GM19455 (cell line): Measurements from ENCODE around the gene RPRD2.
"Not testable (repeated sequence)": the region's sequence is repeated elsewhere in the genome, so short reads cannot be mapped to it uniquely, and the experiment has no call there.

Experiments
- ATAC-seq: cut with Tn5 transposase; IDR thresholded peaks from one replicate; pipeline ENCODE4 v1.9.1; 2021; ENCODE audit not compliant: unreplicated experiment

Gene RPRD2

DNA sequence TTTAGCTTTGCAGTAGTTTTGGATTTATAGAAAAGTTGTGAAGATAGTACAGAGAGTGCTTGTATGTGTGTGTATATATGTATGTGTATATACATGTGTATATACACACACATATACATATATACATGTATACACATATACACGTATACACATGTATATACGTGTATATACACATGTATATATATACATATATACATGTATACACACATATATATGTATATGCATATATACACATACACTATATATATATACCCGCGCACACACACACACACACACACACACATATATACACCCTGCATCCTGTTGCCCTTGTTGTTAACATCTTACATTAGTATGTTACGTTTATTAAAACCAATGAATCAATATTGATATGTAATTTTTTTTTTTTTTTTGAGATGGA lies 24.3 kb downstream of the RPRD2 start:
- no peak for ATAC-seq

DNA sequence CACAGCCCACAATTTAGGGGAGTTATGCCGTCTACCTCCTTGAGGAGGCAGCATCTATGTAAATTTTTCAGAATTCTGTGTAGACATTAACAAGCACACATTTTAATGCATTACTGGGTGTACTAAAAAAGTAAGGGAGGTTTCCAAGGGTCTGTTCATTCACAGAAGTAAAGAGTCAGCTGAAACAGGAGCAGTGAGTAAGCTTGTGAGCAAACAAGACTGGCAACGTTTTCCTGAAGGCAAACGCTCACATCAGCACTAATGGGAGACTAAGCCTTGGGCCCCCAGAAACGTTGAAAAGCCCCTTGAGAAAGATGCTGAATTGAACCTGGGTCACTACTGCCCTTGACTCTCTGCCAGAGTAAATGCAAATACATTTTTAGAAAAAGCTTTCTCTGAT lies 25.7 kb downstream of the RPRD2 start:
- no peak for ATAC-seq

DNA sequence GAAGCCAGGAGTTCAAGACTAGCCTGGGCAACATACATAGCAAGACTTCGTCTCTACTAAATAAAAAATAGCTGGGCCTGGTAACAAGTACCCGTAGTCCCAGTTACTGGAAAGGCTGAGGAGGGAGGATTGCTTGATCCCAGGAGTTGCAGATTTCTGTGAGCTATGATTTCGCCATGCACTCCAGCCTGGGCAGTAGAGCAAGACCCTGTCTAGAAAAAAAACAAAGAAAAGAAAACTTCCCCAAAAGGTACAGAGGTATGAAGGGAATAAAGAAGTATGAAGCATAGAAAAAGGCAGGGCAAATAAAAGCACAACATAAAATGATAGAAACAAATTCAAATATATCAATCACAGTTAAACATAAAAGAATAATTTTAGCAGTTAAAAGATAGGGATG lies 28.7 kb downstream of the RPRD2 start:
- no peak for ATAC-seq

DNA sequence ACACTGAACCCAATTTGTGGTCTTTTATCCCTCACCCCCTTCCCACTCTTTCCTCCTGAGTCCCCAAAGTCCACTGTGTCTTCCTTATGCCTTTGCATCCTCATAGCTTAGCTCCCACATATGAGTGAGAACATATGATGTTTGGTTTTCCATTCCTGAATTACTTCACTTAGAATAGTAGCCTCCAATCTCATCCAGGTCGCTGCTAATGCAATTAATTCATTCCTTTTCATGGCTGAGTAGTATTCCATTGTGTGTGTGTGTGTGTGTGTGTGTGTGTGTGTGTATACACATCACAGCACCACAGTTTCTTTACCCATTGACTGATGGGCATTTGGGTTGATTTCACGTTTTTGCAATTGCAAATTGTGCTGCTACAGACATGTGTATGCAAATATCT lies 31.2 kb downstream of the RPRD2 start:
- ATAC-seq, result not testable (repeated sequence)

DNA sequence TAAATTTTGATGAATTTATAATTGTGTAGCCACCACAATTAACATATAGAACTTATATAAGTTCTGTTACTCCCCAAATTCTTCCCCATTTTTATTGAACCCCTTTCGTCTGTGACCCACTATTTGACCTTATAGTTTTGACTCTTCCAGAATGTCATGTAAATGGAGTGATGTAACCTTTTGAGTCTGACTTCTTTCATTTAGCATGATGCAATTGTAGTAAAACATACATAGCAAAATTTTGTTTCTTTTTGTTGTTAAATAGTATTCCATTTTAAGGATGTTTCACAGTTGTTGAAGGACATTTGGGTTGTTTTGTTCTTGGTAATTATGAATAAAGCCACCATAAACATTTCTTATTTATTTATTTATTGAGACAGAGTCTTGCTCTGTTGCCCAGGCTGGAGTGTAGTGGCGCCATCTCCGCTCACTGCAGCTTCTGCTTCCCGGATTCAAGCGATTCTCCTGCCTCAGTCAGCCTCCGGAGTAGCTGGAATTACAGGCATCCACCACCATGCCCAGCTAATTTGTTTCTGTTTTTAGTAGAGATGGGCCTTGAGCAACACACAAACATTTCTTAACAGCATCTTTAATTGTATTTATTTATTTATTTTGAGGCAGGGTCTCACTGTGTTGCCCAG lies 33.6 kb downstream of the RPRD2 start:
- ATAC-seq, result no peak

DNA sequence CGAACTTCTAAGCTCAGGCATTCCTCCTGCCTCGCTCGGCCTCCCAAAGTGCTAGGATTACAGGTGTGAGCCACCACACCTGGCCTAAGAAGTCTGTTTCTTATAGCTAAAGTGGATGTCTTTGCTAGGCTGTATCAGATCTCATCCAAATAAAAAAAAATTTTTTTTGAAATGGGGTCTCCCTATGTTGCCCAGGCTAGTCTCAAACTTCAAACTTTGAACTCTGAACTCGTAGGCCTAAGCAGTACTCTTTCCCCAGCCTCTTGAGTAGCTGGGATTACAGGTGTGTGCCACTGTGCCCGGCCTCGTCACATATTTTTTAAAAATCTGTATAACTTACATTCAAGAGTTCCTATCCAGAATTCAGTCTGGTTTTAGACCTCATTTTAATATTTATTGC lies 40.5 kb downstream of the RPRD2 start:
- no peak for ATAC-seq

DNA sequence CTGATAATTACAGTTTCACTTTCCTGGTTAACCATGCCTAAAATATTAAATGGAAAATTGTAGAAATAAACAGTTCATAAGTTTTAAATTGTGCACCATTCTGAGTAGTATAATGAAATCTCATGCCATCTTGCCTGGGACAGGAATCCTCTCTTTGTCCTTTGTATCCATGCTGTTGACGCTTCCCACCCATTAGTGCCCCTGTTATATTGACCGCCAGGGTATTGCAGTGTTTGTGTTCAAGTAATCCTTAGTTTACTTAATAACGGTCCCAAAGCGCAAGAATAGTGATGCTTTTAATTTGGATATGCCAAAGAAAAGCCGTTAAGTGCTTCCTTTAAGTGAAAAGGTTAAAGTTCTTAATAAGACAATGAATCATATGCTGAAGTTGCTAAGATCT lies 41.7 kb downstream of the RPRD2 start:
- no peak for ATAC-seq

DNA sequence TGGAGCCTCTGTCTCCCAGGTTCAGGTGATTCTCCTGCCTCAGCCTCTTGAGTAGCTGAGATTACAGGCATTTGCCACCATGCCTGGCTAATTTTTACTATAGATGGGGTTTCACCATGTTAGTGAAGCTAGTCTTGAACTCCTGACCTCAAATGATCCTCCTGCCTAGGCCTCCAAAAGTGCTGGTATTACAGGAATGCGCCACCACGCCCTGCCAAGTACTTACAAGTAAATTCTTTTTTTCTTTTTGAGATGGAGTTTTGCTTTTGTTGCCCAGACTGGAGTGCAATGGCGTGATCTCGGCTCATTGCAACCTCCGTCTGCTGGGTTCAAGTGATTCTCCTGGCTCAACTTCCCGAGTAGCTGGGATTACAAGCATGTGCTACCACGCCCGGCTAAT lies 42.5 kb downstream of the RPRD2 start:
- ATAC-seq, result no peak

DNA sequence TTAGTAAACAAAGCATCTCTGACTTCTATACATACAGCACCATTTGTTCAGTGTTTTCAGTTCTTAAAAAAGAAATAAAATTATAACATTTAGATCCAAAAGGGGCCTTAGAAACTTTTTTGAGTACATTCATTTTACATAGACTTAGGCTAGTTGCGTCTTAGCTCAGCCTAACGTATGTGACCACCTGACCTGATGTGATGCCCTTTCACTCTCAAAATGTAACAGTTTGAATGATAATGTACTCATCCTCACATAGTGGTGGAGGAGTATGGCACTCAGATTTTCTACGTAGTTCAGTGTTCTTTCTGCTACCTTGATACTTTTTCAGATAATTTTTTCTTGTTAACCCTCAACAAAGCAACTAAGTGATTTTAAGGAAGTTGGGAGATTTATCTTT lies 43.4 kb downstream of the RPRD2 start:
- no peak for ATAC-seq

DNA sequence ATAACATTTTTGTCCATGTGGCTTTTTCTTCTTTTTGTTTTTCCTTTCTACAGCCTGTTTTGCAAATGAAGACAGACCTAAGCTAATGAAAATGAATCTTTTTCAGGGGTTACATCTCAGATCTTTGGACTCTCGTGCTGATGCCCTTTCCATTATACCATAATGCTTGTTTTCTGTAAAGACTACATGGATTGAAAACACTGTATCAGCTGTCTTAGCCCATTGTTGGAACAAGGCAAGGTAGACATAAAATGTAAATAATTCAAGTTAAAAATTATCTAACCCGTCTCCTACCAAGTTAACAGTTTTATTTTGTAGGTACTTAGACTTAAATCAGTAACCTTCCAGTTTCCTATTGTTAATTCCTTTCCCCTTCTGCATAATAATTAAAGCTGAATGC lies 44.9 kb downstream of the RPRD2 start:
- ATAC-seq, result no peak

DNA sequence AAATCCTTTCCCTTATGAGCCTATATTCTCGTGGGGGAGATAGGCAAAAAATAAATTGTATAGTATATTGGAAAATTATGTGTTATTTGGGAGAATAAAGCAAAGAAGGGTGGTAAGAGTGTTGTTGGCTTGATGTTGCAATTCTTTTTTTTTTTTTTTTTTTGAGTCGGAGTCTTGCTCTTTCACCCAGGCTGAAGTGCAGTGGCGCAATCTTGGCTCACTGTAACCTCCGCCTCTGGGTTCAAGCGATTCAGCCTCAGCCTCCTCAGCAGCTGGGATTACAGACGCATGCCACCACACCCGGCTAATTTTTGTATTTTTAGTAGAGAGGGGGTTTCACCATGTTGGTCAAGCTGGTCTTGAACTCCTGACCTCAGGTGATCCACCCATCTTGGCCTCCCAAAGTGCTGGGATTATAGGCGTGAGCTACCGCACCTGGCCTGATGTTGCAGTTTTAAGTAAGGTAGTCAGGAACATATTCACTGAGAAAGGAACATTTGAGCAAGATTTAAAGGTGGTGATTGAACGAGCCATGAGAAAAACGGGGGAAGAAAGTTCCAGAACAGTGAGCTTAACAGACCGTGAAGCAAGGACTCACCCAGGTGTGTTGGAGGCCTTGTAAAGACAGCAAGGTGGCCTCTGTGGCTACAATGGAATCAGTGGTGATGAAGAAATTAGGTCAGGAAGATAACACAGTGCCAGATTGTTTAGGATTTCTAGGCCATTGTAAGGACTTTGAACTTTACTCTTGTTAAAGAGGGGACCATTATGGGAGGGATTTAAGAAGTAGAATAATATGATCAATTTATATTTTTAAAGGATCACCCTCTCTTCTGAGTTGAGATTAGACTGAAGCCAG lies 45.8 kb downstream of the RPRD2 start:
- no peak for ATAC-seq

DNA sequence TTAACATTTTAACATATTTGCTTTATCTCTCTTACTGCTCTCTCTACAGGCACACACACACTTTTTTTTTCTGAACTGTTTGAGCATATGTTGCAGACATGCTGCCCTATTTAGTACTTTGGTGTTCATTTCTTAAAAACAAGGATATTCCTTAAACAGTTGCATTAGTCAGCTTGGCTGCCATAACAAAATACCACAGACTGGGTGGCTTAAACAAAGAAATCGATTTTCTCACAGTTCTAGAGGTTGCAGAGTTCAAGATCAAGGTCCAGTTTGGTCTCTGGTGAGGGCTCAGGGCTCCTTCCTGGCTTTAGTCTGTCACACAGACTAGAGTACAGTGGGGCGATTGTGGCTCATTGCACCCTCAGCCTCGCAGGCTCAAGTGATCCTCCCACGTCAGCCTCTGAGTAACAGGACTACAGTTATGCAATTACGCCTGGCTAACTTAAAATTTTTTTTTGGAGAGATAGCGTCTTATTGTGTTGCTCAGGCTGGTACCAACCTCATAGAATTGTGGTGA lies 46.7 kb downstream of the RPRD2 start:
- ATAC-seq, result no peak

DNA sequence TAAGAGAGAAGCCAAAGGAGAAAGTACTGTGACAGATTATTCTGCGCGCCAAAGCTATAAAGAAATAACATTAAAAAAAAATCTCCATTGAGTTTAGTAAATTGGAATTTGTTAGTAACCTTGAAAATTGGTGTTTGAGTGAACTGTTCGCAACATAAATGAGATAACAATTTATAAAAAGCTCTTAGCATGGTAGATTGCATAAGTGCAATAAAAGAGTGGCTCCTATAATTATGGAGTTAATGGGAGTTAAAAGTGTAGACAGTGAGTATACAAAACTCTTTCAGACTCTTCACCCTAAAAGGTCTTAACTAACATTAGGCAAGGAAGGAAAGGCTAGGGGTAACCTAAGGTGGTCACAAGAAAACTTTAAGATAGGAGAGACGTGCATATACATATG lies 50.6 kb downstream of the RPRD2 start:
- no peak for ATAC-seq

DNA sequence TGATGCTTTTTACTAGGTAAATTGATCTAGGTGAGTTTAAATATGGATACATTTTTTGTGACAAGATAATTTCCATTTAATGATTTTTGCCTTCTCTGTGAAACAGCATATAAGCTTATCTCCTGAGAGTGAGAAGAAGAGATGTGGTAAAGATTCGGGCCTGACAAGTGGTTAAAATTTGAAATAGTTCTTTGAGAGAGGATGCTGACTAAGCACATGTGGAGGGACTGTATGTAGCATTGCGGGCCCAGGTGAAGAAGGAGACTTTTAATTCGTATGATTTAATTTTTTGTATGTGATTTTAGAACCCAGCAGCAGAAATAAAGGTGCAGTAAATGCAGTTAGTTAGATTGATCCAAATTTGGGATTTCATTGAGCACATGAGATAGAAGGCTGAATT lies 51.9 kb downstream of the RPRD2 start:
- ATAC-seq, result no peak

DNA sequence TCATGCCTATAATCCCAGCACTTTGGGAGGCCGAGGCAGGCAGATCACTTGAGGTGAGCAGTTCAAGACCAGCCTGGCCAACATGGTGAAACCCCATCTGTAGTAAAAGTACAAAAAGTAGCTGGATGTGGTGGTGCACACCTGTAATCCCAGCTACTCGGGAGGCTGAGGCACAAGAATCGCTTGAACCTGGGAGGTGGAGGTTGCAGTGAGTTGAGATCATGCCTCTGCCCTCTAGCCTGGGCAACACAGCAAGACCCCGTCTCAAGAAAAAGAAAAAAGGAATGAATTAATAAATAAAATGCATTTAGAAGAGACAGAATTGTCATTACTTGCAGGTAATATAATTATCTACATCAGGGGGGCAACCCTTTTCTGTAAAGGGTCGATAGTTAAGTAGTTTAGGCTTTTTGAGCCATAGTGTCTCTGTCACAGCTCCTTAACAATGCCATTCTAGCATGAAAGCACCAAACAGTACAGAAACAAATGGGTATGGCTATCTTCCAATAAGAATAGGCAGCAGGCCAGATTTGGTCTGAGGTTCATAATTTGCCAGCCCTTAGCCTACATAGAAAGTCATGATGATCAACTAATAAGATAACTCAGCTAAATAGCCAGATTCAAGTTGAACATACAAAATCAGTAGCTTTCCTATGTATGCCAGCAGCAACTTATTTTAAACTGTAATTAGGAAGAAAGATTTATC lies 56.8 kb downstream of the RPRD2 start:
- ATAC-seq, result no peak

DNA sequence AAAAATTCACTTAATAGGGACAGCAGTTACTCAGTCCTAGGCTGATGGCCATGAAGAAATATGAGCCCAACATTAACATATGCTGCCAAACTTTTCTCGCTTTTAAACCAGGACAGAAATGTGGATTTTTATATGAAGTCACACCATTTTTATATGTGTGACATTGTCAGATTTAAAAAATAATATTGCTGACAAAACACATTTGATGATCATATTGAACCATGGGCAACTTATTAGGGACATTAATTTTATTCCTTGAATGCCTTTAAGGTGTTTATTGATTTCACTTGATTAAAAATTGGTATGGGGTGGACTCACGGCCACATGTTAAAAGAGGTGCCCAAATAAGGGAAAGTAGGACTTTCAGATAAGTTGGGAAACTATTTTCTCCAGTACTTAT lies 58.6 kb downstream of the RPRD2 start:
- ATAC-seq, result no peak

DNA sequence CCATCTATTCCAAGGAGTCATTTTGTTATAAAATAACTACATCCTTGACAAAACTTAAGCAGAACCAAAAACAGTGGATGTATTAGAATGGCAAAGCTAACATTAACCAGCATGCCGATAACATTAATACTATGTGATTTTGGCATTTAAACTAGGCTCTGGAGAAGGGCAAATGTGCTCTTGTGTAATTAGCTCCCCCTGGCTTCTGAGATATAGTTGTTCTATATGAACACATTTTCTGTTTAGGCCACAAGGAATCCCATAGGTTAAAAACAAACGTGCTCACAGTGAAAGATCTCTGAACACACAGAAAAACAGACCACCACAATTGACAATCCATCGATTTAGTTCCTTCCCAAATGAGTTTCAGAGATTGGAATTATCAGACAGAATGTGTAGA lies 65.9 kb downstream of the RPRD2 start:
- no peak for ATAC-seq

DNA sequence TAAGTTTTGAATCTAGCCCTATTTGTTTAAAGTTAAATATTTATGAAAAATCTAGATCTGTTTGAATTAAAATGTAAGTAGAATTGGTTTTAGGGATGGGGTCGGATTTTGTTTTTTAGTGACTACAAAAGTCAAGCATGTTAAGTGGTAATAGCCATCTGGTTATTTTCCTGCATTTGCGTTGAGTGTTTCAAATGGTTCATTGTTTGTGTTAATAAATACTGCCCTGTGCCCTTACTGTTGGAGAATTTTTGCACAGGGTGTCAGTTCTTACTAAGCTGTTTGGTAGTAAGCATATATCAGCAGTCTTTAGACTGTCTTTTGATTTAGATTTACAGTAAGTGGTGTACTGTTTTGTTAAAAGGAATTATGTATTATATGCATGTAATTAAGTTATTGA lies 77.2 kb downstream of the RPRD2 start:
- ATAC-seq, result no peak

DNA sequence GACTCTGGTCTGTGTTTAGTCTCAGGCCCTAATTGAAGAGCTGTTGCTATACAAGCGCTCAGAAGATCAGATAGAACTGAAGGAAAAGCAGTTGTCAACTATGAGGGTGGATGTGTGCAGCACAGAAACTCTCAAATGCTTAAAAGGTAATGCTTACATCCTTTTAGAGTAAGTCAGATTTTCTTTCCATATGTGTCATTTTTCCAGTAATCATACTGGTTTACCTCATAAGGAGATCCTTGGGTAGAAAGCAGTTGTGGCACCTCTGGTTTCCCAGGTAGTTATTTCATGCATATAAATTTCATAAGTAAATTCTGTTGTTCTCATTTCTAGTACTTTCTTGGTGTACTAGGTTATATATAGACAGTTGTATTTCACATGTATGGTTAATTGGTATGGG lies 80.3 kb downstream of the RPRD2 start:
- no peak for ATAC-seq

DNA sequence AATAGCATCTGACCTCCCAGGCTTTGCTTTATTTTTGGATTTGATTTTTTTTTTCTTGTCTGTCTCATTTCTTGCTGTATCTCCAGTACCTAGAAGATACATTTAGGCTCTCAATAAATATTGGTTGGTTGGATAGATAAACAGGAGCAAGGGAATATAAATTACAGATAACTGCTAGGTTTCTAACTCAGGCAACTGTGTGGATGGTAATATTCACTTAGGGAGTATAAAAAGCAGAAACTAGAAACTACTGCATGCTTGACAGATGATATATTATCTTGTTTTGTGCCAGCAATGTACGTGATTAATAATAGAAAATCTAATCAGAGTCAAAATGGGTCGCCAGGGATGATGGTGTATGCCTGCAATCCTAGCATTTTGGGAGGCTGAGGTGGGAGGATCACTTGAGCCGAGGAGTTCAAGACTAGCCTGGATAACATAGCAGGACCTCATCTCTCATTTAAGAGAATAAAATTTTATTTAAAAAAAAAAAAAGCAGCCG lies 92.2 kb downstream of the RPRD2 start:
- no peak for ATAC-seq

DNA sequence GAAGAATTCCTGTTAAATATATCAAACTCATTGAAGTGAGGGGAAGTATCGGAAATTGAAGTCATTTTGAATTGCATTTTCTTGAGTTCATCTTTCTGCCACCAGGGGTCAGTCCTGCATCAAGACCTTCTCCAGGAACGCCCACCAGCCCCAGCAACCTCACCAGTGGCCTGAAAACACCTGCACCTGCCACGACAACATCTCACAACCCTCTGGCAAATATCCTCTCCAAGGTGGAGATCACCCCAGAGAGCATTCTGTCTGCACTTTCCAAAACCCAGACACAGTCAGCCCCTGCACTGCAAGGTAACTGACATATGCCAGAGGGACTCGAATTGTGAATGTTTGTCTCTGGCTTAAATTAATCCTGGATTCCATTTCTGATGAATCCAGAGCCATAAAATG lies 100.5 kb downstream of the RPRD2 start:
- ATAC-seq, result no peak

DNA sequence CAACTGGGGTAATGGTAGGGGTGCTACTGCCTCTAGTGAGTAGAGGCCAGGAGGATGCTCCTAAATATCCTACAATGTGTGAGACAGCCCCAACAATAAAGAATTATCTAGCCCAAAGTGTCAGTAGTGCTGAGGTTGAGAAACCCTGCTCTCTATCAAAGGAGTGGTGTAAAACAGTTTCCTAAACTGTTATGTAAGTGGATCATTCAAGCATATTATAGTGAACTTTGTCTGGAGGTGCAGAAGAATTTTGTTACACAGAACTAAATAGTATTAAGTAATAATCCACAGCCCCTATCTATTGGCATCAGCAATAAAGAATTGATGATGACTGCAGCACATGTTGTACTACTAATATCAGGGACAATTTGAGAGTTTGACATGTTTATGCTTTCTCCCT lies 103.0 kb downstream of the RPRD2 start:
- no peak for ATAC-seq
